Activated CD8-positive, alpha-beta T cell treated with anti-CD3 and anti-CD28 coated beads for 36 hours (primary cell): ENCODE data around the gene KIAA1328. TPM values are rescaled to one million over a fixed set of nuclear protein-coding genes. Genes with fewer than 3 reads are reported as not detected.

ENCODE experiments used
- ATAC-seq: fragments of 200-7000 bp; cut with Tn5 transposase; one replicate; pipeline ENCODE4 v1.10.0; 2021; ENCODE audit warnings: mild to moderate bottlenecking, moderate library complexity
- CTCF ChIA-PET: fragments of 350-600 bp; sonication (Branson Sonifier 250); formaldehyde crosslinking; loops from one replicate; lab custom pipeline; 2021; ENCODE audit warnings: antibody characterized with exemption; lab: Charles Lee
- POLR2A ChIA-PET: fragments of 350-600 bp; sonication (Branson Sonifier 250); formaldehyde crosslinking; loops from one replicate; lab custom pipeline; 2021; ENCODE audit warnings: antibody characterized with exemption; lab: Charles Lee
- DNase-seq: peaks from one replicate; pipeline ENCODE4 v3.0.0-alpha.2; 2020
- H3K27ac Mint-ChIP-seq: one replicate; pipeline ENCODE4 v1.8.0; 2021; ENCODE audit warnings: mild to moderate bottlenecking, mixed read lengths
- H3K27me3 Mint-ChIP-seq: one replicate; pipeline ENCODE4 v1.8.0; 2021; ENCODE audit warnings: mixed read lengths
- H3K36me3 Mint-ChIP-seq: one replicate; pipeline ENCODE4 v1.8.0; 2021; ENCODE audit warnings: low read depth, mixed read lengths
- H3K4me1 Mint-ChIP-seq: one replicate; pipeline ENCODE4 v1.8.0; 2021; ENCODE audit warnings: low read depth, mixed read lengths
- H3K4me3 Mint-ChIP-seq: one replicate; pipeline ENCODE4 v1.8.0; 2021; ENCODE audit warnings: mild to moderate bottlenecking, moderate library complexity, mixed read lengths
- H3K9me3 Mint-ChIP-seq: one replicate; pipeline ENCODE4 v1.8.0; 2021; ENCODE audit warnings: mixed read lengths
- intact Hi-C: fragments of 100-400 bp; cut with micrococcal nuclease; formaldehyde crosslinking; loops from one replicate; pipeline ENCODE4 v1.10.0; 2022
- total RNA-seq, 2 experiments: library from RNA; stranded (reverse); gene quantifications; one replicate each; pipeline ENCODE4 v1.2.3, GENCODE V29; 2021
- TF ChIP-seq, protein P1 (sequence below): fragments of 200-600 bp; IDR thresholded peaks from one replicate; pipeline ENCODE4 v1.8.0; 2022; ENCODE audit warnings: antibody characterized with exemption, mild to moderate bottlenecking

The KIAA1328 gene
- total RNA-seq, 2 experiments from 2014 or later: 5.9 to 6.1 TPM

DNA sequence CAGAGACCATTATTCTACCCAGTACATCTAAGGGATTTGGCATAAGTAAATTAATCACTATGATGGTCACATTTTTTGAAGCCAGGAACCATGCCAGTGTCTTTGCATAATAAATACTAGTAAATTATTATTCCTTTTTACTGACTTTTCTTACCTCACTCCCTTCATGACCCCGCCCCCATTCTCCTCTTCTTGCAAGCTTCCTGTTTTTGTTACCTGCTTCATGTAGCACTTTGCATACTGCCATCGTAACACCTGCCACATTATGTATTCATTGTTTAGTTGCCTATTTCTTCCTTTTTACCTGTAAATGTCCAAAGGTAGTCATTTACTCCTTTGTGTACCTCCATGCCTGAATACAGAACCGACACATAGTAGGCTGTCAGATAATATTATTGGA is 309.5 kb downstream of the KIAA1328 start:
- Mint-ChIP-seq H3K9me3 (peaks cover 12% of the 10 kb centered on the region), H3K4me1 (no peaks in the 10 kb centered on the region), H3K36me3 (peaks cover 7% of the 10 kb centered on the region), H3K27ac (no peak overlapping the region), H3K4me3 (no peak overlapping the region), H3K27me3 (no peaks in the 10 kb centered on the region)
- ChIA-PET POLR2A (no interaction called here), CTCF (no interaction called here)
- ATAC-seq: no peak
- intact Hi-C loops: no loop called here
- DNase-seq: no peak
- TF ChIP-seq, protein P1, sequence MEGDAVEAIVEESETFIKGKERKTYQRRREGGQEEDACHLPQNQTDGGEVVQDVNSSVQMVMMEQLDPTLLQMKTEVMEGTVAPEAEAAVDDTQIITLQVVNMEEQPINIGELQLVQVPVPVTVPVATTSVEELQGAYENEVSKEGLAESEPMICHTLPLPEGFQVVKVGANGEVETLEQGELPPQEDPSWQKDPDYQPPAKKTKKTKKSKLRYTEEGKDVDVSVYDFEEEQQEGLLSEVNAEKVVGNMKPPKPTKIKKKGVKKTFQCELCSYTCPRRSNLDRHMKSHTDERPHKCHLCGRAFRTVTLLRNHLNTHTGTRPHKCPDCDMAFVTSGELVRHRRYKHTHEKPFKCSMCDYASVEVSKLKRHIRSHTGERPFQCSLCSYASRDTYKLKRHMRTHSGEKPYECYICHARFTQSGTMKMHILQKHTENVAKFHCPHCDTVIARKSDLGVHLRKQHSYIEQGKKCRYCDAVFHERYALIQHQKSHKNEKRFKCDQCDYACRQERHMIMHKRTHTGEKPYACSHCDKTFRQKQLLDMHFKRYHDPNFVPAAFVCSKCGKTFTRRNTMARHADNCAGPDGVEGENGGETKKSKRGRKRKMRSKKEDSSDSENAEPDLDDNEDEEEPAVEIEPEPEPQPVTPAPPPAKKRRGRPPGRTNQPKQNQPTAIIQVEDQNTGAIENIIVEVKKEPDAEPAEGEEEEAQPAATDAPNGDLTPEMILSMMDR: no peak

DNA sequence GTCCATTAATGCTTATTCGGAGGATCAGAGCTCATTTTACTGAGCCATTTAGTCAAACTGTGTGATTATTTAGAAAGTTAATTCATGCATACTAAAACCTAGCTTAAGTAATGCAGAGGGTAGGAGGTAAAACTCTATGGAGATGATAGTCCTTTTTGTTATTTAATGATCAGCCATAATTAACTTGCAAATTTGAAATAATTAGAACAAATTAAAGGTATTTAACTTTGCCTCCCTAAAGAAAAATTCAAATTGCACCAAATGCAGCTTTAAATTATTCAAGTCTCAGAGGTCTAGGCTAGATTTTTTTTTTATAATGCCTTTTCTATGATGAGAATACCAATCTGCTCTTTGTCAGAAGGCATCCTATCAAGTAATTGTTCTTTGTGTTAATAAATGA is 310.9 kb downstream of the KIAA1328 start:
- DNase-seq (no peak), ATAC-seq (no peak)
- Mint-ChIP-seq H3K36me3 (peaks cover 2% of the 10 kb centered on the region), H3K27ac (no peak overlapping the region), H3K4me1 (no peaks in the 10 kb centered on the region), H3K9me3 (peaks cover 9% of the 10 kb centered on the region), H3K4me3 (no peak overlapping the region), H3K27me3 (no peaks in the 10 kb centered on the region)
- CTCF ChIA-PET: interaction anchor here (0.7 kb wide), 1 partner anchor 17 kb away, joined by 3 read pairs; no protein-coding TSS in a partner anchor
- POLR2A ChIA-PET: no interaction called here
- intact Hi-C loops: no loop called here
- TF ChIP-seq, protein P1: no peak

DNA sequence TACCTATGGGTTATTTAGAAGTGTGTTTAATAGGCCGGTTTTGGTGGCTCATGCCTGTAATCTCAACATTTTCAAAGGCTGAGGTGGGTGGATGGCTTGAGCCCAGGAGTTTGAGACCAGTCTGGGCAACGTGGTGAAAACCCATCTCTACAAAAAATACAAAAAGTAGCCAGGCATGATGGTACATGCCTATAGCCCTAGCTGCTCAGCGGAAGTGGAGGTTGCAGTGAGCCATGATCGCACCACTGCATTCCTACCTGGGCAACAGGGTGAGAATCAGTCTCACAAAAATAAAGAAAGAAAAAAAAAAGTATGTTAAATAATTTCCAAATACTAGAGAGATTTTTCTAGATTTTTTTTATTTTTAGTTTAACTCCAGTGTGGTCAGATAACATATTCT is 316.0 kb downstream of the KIAA1328 start:
- Mint-ChIP-seq H3K4me1 (no peaks in the 10 kb centered on the region), H3K9me3 (peaks cover 2% of the 10 kb centered on the region), H3K36me3 (peaks cover 2% of the 10 kb centered on the region), H3K27ac (no peak overlapping the region), H3K27me3 (no peaks in the 10 kb centered on the region), H3K4me3 (no peak overlapping the region)
- DNase-seq (no peak), ATAC-seq (no peak)
- TF ChIP-seq, protein P1: no peak
- POLR2A ChIA-PET: no interaction called here
- CTCF ChIA-PET: no interaction called here
- intact Hi-C loops: no loop called here

DNA sequence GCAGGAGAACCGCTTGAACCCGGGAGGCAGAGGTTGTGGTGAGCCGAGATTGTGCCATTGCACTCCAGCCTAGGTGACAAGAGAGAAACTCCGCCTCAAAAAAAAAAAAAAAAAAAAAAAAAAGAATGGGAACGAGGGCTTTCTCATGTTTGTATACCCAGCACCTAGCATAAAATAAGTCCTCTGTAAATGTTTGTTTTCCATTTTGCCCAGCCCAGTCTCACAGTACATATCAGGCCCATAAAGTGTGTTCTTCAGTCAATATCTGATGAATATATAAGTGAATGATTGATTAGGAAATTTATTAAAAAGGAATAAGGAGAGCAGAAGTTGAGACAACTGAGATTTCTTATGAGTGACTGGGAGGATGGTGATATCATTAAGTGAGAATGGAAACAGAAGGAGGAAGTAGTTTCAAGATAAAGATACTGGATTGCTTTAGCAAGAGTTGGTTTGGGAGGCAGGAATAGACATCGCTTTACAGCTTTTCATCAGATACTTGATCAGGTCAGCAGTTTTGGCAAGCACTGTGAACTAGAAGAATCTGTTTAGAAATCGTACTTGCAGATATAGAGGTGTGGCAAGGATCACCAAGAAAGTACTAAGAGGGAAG is 327.5 kb downstream of the KIAA1328 start:
- DNase-seq (no peak), ATAC-seq (no peak)
- H3K36me3 Mint-ChIP-seq: peaks cover 5% of the 10 kb centered on the region
- no peak overlapping the region for H3K4me3 Mint-ChIP-seq
- no peaks in the 10 kb centered on the region for H3K27me3 Mint-ChIP-seq
- POLR2A ChIA-PET: no interaction called here
- intact Hi-C loops: no loop called here
- TF ChIP-seq, protein P1: no peak
- H3K4me1 Mint-ChIP-seq: peaks cover 2% of the 10 kb centered on the region
- CTCF ChIA-PET: no interaction called here
- peaks cover 1% of the 10 kb centered on the region for H3K9me3 Mint-ChIP-seq
- no peak overlapping the region for H3K27ac Mint-ChIP-seq

DNA sequence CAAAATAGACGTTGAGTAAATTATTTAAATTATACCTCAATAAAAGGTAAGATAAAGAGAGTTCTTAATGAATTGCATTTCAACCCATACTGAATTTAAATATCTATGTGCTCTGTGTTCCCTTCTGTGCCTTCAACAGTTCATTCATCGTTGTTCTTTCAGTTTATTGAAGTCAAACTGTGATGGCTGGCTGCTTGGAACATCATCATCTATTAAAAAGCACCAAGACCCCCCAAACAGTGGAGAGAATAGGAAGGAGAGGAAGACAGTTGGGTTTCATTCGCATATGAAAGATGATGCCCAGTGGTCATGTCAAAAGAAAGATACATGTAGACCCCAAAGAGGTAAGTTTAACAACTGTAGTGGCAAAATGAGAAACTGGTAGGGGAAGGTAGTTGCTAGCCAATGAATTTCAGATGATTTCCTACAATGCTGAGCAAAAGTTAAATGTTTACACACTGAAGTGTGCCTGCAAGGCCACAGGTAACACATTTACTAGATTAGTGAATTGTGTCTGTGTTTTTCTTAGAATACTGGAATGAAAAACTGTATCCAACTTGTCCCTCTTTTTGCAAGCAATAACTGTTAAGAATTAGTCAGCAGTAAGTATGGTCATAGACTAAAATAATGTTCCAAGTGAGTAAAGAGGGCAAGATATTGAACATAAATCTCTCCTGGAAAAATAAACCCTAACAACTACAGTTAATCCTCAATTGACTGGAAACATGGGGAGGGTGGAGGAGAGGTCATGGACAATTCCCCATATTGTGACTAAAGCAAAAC is 331.3 kb downstream of the KIAA1328 start:
- DNase-seq (no peak), ATAC-seq (no peak)
- intact Hi-C loops: no loop called here
- no peak overlapping the region for H3K4me3 Mint-ChIP-seq
- POLR2A ChIA-PET: no interaction called here
- H3K27me3 Mint-ChIP-seq: no peaks in the 10 kb centered on the region
- TF ChIP-seq, protein P1: no peak
- H3K27ac Mint-ChIP-seq: no peak overlapping the region
- CTCF ChIA-PET: no interaction called here
- peaks cover 11% of the 10 kb centered on the region for H3K36me3 Mint-ChIP-seq
- H3K9me3 Mint-ChIP-seq: peaks cover 1% of the 10 kb centered on the region
- H3K4me1 Mint-ChIP-seq: peaks cover 5% of the 10 kb centered on the region
